DOHH2 (cell line): ENCODE results near the gene RAB31.

Experiments used
- H3F3A ChIP-seq: fragments of 200-600 bp; sonication (generic), shearing (Covaris generic); 2 replicates; pipeline ENCODE4 v1.6.0; 2016; ENCODE audit warnings: antibody characterized with exemption, mild to moderate bottlenecking; ENCODE audit not compliant: control insufficient read depth, insufficient read depth
- H3K27ac ChIP-seq: fragments of 200-600 bp; sonication (generic); 2 replicates; pipeline ENCODE4 v1.5.1; 2014; ENCODE audit warnings: low read depth, mild to moderate bottlenecking, low read length, moderate library complexity
- H3K27me3 ChIP-seq: fragments of 200-600 bp; sonication (generic); 2 replicates; pipeline ENCODE4 v1.6.1; 2014; ENCODE audit warnings: mild to moderate bottlenecking, low read length, mixed read lengths; ENCODE audit not compliant: control insufficient read depth
- H3K36me3 ChIP-seq: fragments of 200-600 bp; sonication (generic); 2 replicates; pipeline ENCODE4 v1.6.1; 2014; ENCODE audit warnings: mild to moderate bottlenecking, low read length, moderate library complexity, mixed read lengths; ENCODE audit not compliant: control insufficient read depth
- H3K4me1 ChIP-seq: fragments of 200-600 bp; sonication (generic); 2 replicates; pipeline ENCODE4 v1.6.1; 2014; ENCODE audit warnings: mild to moderate bottlenecking, low read length, mixed read lengths; ENCODE audit not compliant: control insufficient read depth
- H3K4me2 ChIP-seq: fragments of 200-600 bp; sonication (generic); 2 replicates; pipeline ENCODE4 v1.6.0; 2014; ENCODE audit warnings: mild to moderate bottlenecking, low read length, moderate library complexity
- H3K4me3 ChIP-seq: fragments of 200-600 bp; sonication (generic); 2 replicates; pipeline ENCODE4 v1.5.1; 2014; ENCODE audit warnings: mild to moderate bottlenecking, low read length, mixed read lengths
- H3K79me2 ChIP-seq: fragments of 200-600 bp; sonication (generic); 2 replicates; pipeline ENCODE4 v1.6.1; 2014; ENCODE audit warnings: mild to moderate bottlenecking, low read length, mixed read lengths; ENCODE audit not compliant: control insufficient read depth
- H3K9me2 ChIP-seq: fragments of 200-600 bp; sonication (generic); replicated peaks from 2 replicates; pipeline ENCODE4 v1.6.1; 2014; ENCODE audit warnings: mild to moderate bottlenecking, low read length, mixed read lengths; ENCODE audit not compliant: control insufficient read depth
- H3K9me3 ChIP-seq: fragments of 200-600 bp; sonication (generic); 2 replicates; pipeline ENCODE4 v1.6.1; 2014; ENCODE audit warnings: antibody characterized with exemption, low read length, mixed read lengths; ENCODE audit not compliant: control insufficient read depth, insufficient read depth
- H4K20me1 ChIP-seq: fragments of 200-600 bp; sonication (generic); 2 replicates; pipeline ENCODE4 v1.6.0; 2014; ENCODE audit warnings: low read depth, mild to moderate bottlenecking, antibody characterized with exemption, low read length, moderate library complexity; ENCODE audit not compliant: control insufficient read depth, insufficient read depth
- CTCF ChIP-seq: fragments of 200-600 bp; sonication (generic); IDR thresholded peaks from one replicate; pipeline ENCODE4 v1.5.1; 2014; ENCODE audit warnings: antibody characterized with exemption, mild to moderate bottlenecking, low read depth, low read length; ENCODE audit not compliant: poor library complexity, severe bottlenecking
- EZH2phosphoT487 ChIP-seq: fragments of 200-600 bp; sonication (generic); IDR thresholded peaks from 2 replicates; pipeline ENCODE4 v1.6.1; 2017; ENCODE audit warnings: borderline replicate concordance, mild to moderate bottlenecking, antibody characterized with exemption, low read length, moderate library complexity, mixed read lengths

RAB31 gene

GRCh38 chr18:9758624-9759075, 50.5 kb downstream of the RAB31 start:
- Histone ChIP-seq H3K4me2 (no peak overlapping the region), H3F3A (no peaks in the 10 kb centered on the region), H3K9me3 (no peaks in the 10 kb centered on the region), H3K27me3 (no peaks in the 10 kb centered on the region), H3K79me2 (no peaks in the 10 kb centered on the region), H3K9me2 (no peaks in the 10 kb centered on the region), H3K27ac (no peak overlapping the region), H3K36me3 (no peaks in the 10 kb centered on the region), H3K4me3 (no peak overlapping the region), H3K4me1 (no peaks in the 10 kb centered on the region), H4K20me1 (no peaks in the 10 kb centered on the region)
- TF ChIP-seq CTCF (no peak), EZH2phosphoT487 (no peak)

GRCh38 chr18:9760641-9761040, 52.5 kb downstream of the RAB31 start:
- no peak for TF ChIP-seq EZH2phosphoT487
- no peak for TF ChIP-seq CTCF
- H3K4me1 ChIP-seq = no peaks in the 10 kb centered on the region
- no peaks in the 10 kb centered on the region for H3F3A ChIP-seq
- no peaks in the 10 kb centered on the region for H3K79me2 ChIP-seq
- no peaks in the 10 kb centered on the region for H3K9me2 ChIP-seq
- H4K20me1 ChIP-seq = no peaks in the 10 kb centered on the region
- no peak overlapping the region for H3K4me3 ChIP-seq
- no peak overlapping the region for H3K4me2 ChIP-seq
- H3K9me3 ChIP-seq = no peaks in the 10 kb centered on the region
- no peak overlapping the region for H3K27ac ChIP-seq
- no peaks in the 10 kb centered on the region for H3K27me3 ChIP-seq
- no peaks in the 10 kb centered on the region for H3K36me3 ChIP-seq

- no peak overlapping the region for H3K4me2 ChIP-seq
- no peaks in the 10 kb centered on the region for H3K79me2 ChIP-seq
- TF ChIP-seq EZH2phosphoT487 (no peak), CTCF (no peak)
Measured at GRCh38 chr18:9762526-9762925, 54.4 kb downstream of the RAB31 start.

More at GRCh38 chr18:9762526-9762925, 54.4 kb downstream of the RAB31 start:
- H3K27ac ChIP-seq = no peak overlapping the region
- H3F3A ChIP-seq = no peaks in the 10 kb centered on the region
- no peaks in the 10 kb centered on the region for H3K9me2 ChIP-seq
- H4K20me1 ChIP-seq = no peaks in the 10 kb centered on the region
- H3K4me3 ChIP-seq = no peak overlapping the region
- H3K4me1 ChIP-seq = no peaks in the 10 kb centered on the region
- no peaks in the 10 kb centered on the region for H3K9me3 ChIP-seq
- no peaks in the 10 kb centered on the region for H3K27me3 ChIP-seq
- H3K36me3 ChIP-seq = no peaks in the 10 kb centered on the region
